HEK293T (cell line): ENCODE data around the gene CDH12.

Source experiments
- BHLHE40 ChIP-seq: fragments of 450-650 bp; IDR thresholded peaks from 2 replicates; pipeline ENCODE4 v1.6.1; 2016; ENCODE audit warnings: mild to moderate bottlenecking, moderate library complexity, borderline replicate concordance
- CTBP1 ChIP-seq: fragments of 450-650 bp; IDR thresholded peaks from 2 replicates; pipeline ENCODE4 v1.6.1; 2016; ENCODE audit warnings: borderline replicate concordance
- ELF4 ChIP-seq: fragments of 450-650 bp; IDR thresholded peaks from 2 replicates; pipeline ENCODE4 v1.6.1; 2017; ENCODE audit warnings: antibody characterized with exemption
- FOXA1 ChIP-seq: fragments of 450-650 bp; IDR thresholded peaks from 2 replicates; pipeline ENCODE4 v1.6.1; 2016; ENCODE audit warnings: mild to moderate bottlenecking
- FOXK2 ChIP-seq: fragments of 450-650 bp; IDR thresholded peaks from 2 replicates; pipeline ENCODE4 v1.6.1; 2016; ENCODE audit warnings: mild to moderate bottlenecking
- FOXM1 ChIP-seq: fragments of 450-650 bp; IDR thresholded peaks from 2 replicates; pipeline ENCODE4 v1.6.1; 2017; ENCODE audit warnings: mild to moderate bottlenecking, borderline replicate concordance
- LEF1 ChIP-seq: fragments of 450-650 bp; IDR thresholded peaks from 2 replicates; pipeline ENCODE4 v1.6.1; 2017; ENCODE audit warnings: mild to moderate bottlenecking, borderline replicate concordance
- SP1 ChIP-seq: fragments of 450-650 bp; IDR thresholded peaks from 2 replicates; pipeline ENCODE4 v1.6.1; 2017
- SUZ12 ChIP-seq: fragments of 450-650 bp; IDR thresholded peaks from 2 replicates; pipeline ENCODE4 v1.6.1; 2016; ENCODE audit warnings: mild to moderate bottlenecking
- TARDBP ChIP-seq: fragments of 450-650 bp; IDR thresholded peaks from 2 replicates; pipeline ENCODE4 v1.6.1; 2016
- ZNF384 ChIP-seq: fragments of 450-650 bp; IDR thresholded peaks from 2 replicates; pipeline ENCODE4 v1.6.1; 2016

- TF ChIP-seq SUZ12 (no peak), BHLHE40 (no peak), SP1 (no peak), CTBP1 (no peak), ELF4 (no peak), FOXM1 (no peak), LEF1 (no peak), ZNF384 (no peak), FOXK2 (no peak), FOXA1 (no peak), TARDBP (no peak)
These were observed 221.5 kb downstream of the CDH12 start for GRCh38 chr5:22631683-22632082.
